Transverse colon (tissue), 4 donors: ENCODE results near the gene PIK3R5. TPM values are rescaled to one million over a fixed set of nuclear protein-coding genes. Genes with fewer than 3 reads are reported as not detected.

Experiments used
- DNase-seq: peaks from one replicate; pipeline ENCODE4 v3.0.0-alpha.2; 2019
- H3K27ac ChIP-seq, 4 donors: fragments of 200-600 bp; sonication (generic); 2 replicates each; pipeline ENCODE4 v1.5.1; 2016 to 2018; ENCODE audit warnings: inconsistent platforms in 4 of 4
- H3K27me3 ChIP-seq: fragments of 200-600 bp; sonication (generic); 2 replicates; pipeline ENCODE4 v1.5.1; 2017; ENCODE audit warnings: inconsistent platforms
- H3K36me3 ChIP-seq, 4 donors: fragments of 200-600 bp; sonication (generic); 2 replicates each; pipeline ENCODE4 v1.5.1; 2017 to 2019; ENCODE audit warnings: inconsistent platforms in 4 of 4
- H3K4me1 ChIP-seq, 4 donors: fragments of 200-600 bp; sonication (generic); 2 replicates each; pipeline ENCODE4 v1.5.1; 2017 to 2020; ENCODE audit warnings: inconsistent platforms in 4 of 4
- H3K4me3 ChIP-seq, 4 donors: fragments of 200-600 bp; sonication (generic); 1 replicate in 1 of 4; 2 replicates in 3 of 4; pipeline versions ENCODE4 v1.5.1 to v1.6.1; 2017 to 2019; ENCODE audit warnings: inconsistent platforms in 4 of 4
- H3K9me3 ChIP-seq, 2 donors: fragments of 200-600 bp; sonication (generic); 2 replicates each; pipeline ENCODE4 v1.5.1; 2017 to 2019; ENCODE audit warnings: inconsistent platforms in 2 of 2
- EP300 ChIP-seq: sonication (generic); formaldehyde crosslinking; IDR thresholded peaks from one replicate; pipeline ENCODE4 v1.6.1; 2017; ENCODE audit warnings: antibody characterized with exemption, low read depth
- POLR2A ChIP-seq: fragments of 450-650 bp; IDR thresholded peaks from one replicate; pipeline ENCODE4 v1.6.1; 2016; ENCODE audit warnings: antibody characterized with exemption, mild to moderate bottlenecking, moderate library complexity
- POLR2AphosphoS5 ChIP-seq, 3 donors: sonication (generic); formaldehyde crosslinking; IDR thresholded peaks; one replicate each; pipeline ENCODE4 v1.6.1; 2016; ENCODE audit warnings: antibody characterized with exemption in 3 of 3
- WGBS, 2 donors: methylation state at CpG; one replicate each; pipeline ENCODE4 v1.1.5; 2018; ENCODE audit warnings: low coverage in 1 of 2; 5-methylcytosine and 5-hydroxymethylcytosine counted together
- in situ Hi-C, 4 donors: fragments of 200-750 bp; cut with MboI; loops; one replicate each; pipeline versions ENCODE4 v1.15.0 to v1.15.1; 2017; ENCODE audit warnings: low sequenced_read_pairs in 3 of 4, low pct_ligation_motif_present in 1 of 4, low pct_unique_long_range_greater_than_20kb in 1 of 4
- intact Hi-C: fragments of 100-400 bp; cut with DNase I; formaldehyde crosslinking; loops from one replicate; pipeline ENCODE4 v1.15.1; 2023; ENCODE audit warnings: low total_unique reads
- total RNA-seq, 4 donors: library from RNA; depleted of rRNA; stranded (reverse); fragments of >200 nt; gene quantifications; one replicate each; pipeline ENCODE4 v1.1.0, GENCODE V29; 2016
- TF ChIP-seq, protein P1 (sequence below), 5 experiments: fragments of 200-600 bp in 3 of 5; fragments of 450-650 bp in 2 of 5; sonication (generic) in 3 of 5; IDR thresholded peaks; 1 replicate in 2 of 5; 2 replicates in 3 of 5; pipeline ENCODE4 v1.5.1; 2016 to 2017; ENCODE audit warnings: antibody characterized with exemption in 5 of 5, inconsistent platforms in 3 of 5, mild to moderate bottlenecking in 2 of 5, moderate library complexity in 1 of 5

The PIK3R5 gene
- total RNA-seq, 4 donors from 2014 or later: 0.40 to 16.1 (median 10.4) TPM

DNA sequence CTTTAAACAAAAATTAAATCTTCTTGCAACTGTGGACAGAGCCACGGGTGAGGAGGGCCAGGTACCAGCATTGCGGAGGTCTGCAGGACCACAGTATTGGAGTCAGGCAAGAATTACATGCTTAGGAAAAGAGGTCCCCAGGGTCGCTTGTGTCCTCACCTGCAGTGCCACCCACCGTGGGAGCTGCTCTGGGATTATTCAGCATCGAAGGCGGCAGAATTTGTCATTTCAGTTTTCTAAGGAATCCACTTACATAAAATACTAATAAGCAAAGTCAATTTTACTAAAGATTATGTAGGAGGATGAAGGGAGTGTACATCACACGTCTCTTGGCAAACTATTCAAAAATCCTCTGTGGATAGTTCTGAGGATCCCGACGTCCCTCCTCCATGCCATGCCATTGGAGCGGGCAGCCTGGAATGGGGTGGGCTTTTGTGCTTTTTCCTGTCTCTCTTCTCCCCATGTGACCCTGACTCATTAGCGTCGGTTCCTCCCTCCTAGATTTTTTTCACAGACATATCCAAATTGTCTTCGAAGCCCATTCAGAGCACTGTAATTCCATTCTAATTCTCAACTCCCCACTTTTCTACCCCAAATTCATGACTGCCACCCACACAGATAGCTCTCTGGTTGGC is 95.0 kb downstream of the PIK3R5 start:
- Histone ChIP-seq H3K4me1 (no peaks in the 10 kb centered on the region), H3K36me3 (no peaks in the 10 kb centered on the region), H3K4me3 (no peak overlapping the region), H3K27me3 (peaks cover 10% of the 10 kb centered on the region), H3K9me3 (no peaks in the 10 kb centered on the region), H3K27ac (no peak overlapping the region)
- WGBS, 2 donors: 87 to 97% methylated on average over 6 to 13 of the region's 13 CpGs
- DNase-seq: no peak
- TF ChIP-seq, protein P1, sequence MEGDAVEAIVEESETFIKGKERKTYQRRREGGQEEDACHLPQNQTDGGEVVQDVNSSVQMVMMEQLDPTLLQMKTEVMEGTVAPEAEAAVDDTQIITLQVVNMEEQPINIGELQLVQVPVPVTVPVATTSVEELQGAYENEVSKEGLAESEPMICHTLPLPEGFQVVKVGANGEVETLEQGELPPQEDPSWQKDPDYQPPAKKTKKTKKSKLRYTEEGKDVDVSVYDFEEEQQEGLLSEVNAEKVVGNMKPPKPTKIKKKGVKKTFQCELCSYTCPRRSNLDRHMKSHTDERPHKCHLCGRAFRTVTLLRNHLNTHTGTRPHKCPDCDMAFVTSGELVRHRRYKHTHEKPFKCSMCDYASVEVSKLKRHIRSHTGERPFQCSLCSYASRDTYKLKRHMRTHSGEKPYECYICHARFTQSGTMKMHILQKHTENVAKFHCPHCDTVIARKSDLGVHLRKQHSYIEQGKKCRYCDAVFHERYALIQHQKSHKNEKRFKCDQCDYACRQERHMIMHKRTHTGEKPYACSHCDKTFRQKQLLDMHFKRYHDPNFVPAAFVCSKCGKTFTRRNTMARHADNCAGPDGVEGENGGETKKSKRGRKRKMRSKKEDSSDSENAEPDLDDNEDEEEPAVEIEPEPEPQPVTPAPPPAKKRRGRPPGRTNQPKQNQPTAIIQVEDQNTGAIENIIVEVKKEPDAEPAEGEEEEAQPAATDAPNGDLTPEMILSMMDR (IDR thresholded peaks at IDR 0.05): no peak
- TF ChIP-seq POLR2A (no peak), POLR2AphosphoS5 (IDR thresholded peaks at IDR 0.05) (no peak), EP300 (no peak)
- intact Hi-C loops: no loop called here
- in situ Hi-C loops: no loop called here

DNA sequence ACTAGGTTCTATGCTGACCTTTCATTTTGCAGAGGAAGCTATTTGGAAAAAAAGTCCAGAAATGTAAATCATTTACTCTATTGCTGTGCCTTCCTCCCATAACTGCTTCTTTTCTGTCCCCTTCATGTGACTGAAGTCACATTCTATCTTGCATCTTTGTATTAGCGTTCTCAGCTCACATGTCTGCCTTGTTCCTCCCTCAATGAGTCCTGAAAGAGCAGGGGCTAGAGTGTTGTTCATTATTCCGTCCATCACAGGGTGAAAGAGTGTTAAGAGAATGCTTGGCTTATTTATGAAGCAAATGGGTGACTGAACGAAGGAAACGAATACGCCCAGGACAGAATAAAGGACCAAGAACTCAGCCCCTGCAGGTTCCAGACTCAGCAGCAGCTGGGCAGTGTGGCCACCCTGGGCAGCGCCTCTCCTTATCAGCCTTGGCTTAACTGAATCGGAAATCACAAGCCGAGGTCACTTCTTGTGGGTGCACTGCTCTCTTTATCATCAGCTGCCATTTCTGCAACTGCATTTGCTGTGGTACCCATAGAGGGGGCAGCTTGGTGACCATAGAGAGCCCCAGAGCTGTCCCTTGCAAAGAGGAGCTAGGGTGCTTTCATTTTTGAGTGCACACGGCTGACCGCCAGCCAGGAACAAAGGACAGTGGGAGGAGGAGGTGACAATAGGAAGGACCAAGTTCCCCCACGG is 96.2 kb downstream of the PIK3R5 start:
- peaks cover 5% of the 10 kb centered on the region for H3K27me3 ChIP-seq
- no peak for DNase-seq
- WGBS, 2 donors: 70 to 71% methylated on average over 9 to 11 of the region's 11 CpGs
- H3K4me3 ChIP-seq: no peak overlapping the region
- intact Hi-C loops: no loop called here
- no peaks in the 10 kb centered on the region for H3K4me1 ChIP-seq
- TF ChIP-seq EP300 (no peak), POLR2AphosphoS5 (IDR thresholded peaks at IDR 0.05) (no peak), POLR2A (no peak)
- TF ChIP-seq, protein P1 (IDR thresholded peaks at IDR 0.05): no peak
- in situ Hi-C loops: no loop called here
- no peaks in the 10 kb centered on the region for H3K36me3 ChIP-seq
- H3K27ac ChIP-seq: no peak overlapping the region
- H3K9me3 ChIP-seq: no peaks in the 10 kb centered on the region

DNA sequence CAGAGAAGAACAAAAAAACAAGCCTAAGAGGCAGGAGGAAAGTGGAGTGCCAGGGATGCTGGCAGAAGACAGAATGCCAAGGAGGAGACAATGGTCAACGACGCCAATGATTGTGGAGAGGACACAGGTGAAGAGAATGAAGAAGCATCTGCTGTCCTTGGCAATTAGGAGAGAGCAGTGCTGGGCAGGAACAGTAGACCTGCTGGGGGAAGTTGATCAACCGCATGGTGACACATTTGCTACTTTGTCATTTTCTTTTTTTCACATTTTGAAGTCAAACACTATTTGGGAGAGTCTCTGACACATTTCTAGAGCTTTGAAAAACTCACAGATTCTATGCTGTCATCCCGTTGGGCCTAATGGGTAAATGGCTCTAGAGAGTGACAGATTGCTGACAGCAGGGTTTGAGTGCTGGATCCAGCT is 97.0 kb downstream of the PIK3R5 start:
- Histone ChIP-seq H3K4me1 (no peaks in the 10 kb centered on the region), H3K36me3 (no peaks in the 10 kb centered on the region), H3K27me3 (no peaks in the 10 kb centered on the region), H3K9me3 (no peaks in the 10 kb centered on the region), H3K4me3 (no peak overlapping the region), H3K27ac (no peak overlapping the region)
- in situ Hi-C loops (no loop called here), intact Hi-C loops (no loop called here)
- 68 to 100% methylated on average over 1 to 4 of the region's 4 CpGs for WGBS, 2 donors
- TF ChIP-seq EP300: no peak
- TF ChIP-seq POLR2AphosphoS5 (IDR thresholded peaks at IDR 0.05): no peak
- TF ChIP-seq, protein P1 (IDR thresholded peaks at IDR 0.05): no peak
- no peak for TF ChIP-seq POLR2A
- DNase-seq: no peak

DNA sequence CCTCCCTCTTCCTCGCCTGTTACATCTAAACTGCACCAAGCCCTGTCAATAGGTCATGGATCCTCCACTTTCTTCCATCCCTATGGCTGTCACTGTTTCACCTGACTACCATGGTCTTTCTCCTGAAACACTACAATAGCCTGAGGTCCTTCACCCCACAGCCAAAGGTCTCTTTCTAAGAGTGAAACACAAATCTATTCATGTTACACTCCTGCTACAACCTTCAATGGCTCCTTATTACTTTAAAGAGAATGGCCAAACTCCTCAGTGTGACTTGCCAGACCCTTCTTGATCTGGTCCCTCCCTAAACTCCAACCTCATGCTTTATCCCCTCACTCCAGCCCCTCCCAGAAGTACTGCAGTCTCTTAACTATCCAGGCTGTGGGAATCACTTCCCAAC is 97.4 kb downstream of the PIK3R5 start:
- H3K9me3 ChIP-seq: no peaks in the 10 kb centered on the region
- 89% methylated on average over 1 of the region's 1 CpG; no CpG with 5 or more reads in 1 of the 2 donors for WGBS, 2 donors
- no peak overlapping the region for H3K27ac ChIP-seq
- H3K36me3 ChIP-seq: no peaks in the 10 kb centered on the region
- in situ Hi-C loops: no loop called here
- no peak for DNase-seq
- no peaks in the 10 kb centered on the region for H3K27me3 ChIP-seq
- H3K4me1 ChIP-seq: no peaks in the 10 kb centered on the region
- intact Hi-C loops: no loop called here
- no peak overlapping the region for H3K4me3 ChIP-seq
- TF ChIP-seq, protein P1 (IDR thresholded peaks at IDR 0.05): no peak
- TF ChIP-seq EP300 (no peak), POLR2AphosphoS5 (IDR thresholded peaks at IDR 0.05) (no peak), POLR2A (no peak)
